Breast epithelium (tissue), 4 donors: ENCODE data around the gene CENPT. TPM values are rescaled to one million over a fixed set of nuclear protein-coding genes. Genes with fewer than 3 reads are reported as not detected.

Experiments used
- DNase-seq, 2 donors: peaks; one replicate each; pipeline ENCODE4 v3.0.0-alpha.2; 2019; ENCODE audit warnings: low spot score in 2 of 2
- H3K27ac ChIP-seq, 2 donors: fragments of 200-600 bp; sonication (generic) in 1 of 2; one replicate each; pipeline ENCODE4 v1.5.1; 2016 to 2019; ENCODE audit warnings: mild to moderate bottlenecking in 1 of 2
- H3K27me3 ChIP-seq, 2 donors: fragments of 200-600 bp; sonication (generic) in 1 of 2; one replicate each; pipeline versions ENCODE4 v1.5.1 to v1.6.0; 2017 to 2019; ENCODE audit warnings: control low read depth in 1 of 2, mild to moderate bottlenecking in 1 of 2
- H3K36me3 ChIP-seq: fragments of 200-600 bp; one replicate; pipeline ENCODE4 v1.5.1; 2019
- H3K4me1 ChIP-seq, 2 donors: fragments of 200-600 bp; sonication (generic); one replicate each; pipeline ENCODE4 v1.5.1; 2016 to 2019; ENCODE audit warnings: control low read depth in 1 of 2
- H3K4me3 ChIP-seq, 3 donors: fragments of 200-600 bp; sonication (generic); 1 replicate in 2 of 3; 2 replicates in 1 of 3; pipeline ENCODE4 v1.5.1; 2016 to 2019; ENCODE audit warnings: mild to moderate bottlenecking in 3 of 3, moderate library complexity in 2 of 3
- H3K9me3 ChIP-seq, 2 donors: fragments of 200-600 bp; sonication (generic) in 1 of 2; one replicate each; pipeline ENCODE4 v1.5.1; 2016 to 2019; ENCODE audit warnings: control low read depth in 1 of 2
- POLR2A ChIP-seq: fragments of 450-650 bp; IDR thresholded peaks from one replicate; pipeline ENCODE4 v1.6.1; 2016; ENCODE audit warnings: antibody characterized with exemption, mild to moderate bottlenecking, moderate library complexity
- POLR2AphosphoS5 ChIP-seq, 3 donors: sonication (generic); formaldehyde crosslinking; IDR thresholded peaks; one replicate each; pipeline ENCODE4 v1.6.1; 2017; ENCODE audit warnings: antibody characterized with exemption in 3 of 3
- intact Hi-C: fragments of 100-400 bp; cut with DNase I; formaldehyde crosslinking; loops from one replicate; pipeline ENCODE4 v1.15.1; 2023; ENCODE audit warnings: low total_unique reads
- total RNA-seq, 3 donors: library from RNA; depleted of rRNA; stranded (reverse); fragments of >200 nt; gene quantifications; one replicate each; pipeline ENCODE4 v1.1.0, GENCODE V29; 2016
- TF ChIP-seq, protein P1 (sequence below), 3 donors: fragments of 450-650 bp; IDR thresholded peaks; one replicate each; pipeline ENCODE4 v1.5.1; 2016 to 2017; ENCODE audit warnings: antibody characterized with exemption in 3 of 3, mild to moderate bottlenecking in 3 of 3, moderate library complexity in 3 of 3

Gene CENPT
- total RNA-seq, 3 donors from 2014 or later, result 35.0 to 52.0 (median 51.5) TPM

DNA sequence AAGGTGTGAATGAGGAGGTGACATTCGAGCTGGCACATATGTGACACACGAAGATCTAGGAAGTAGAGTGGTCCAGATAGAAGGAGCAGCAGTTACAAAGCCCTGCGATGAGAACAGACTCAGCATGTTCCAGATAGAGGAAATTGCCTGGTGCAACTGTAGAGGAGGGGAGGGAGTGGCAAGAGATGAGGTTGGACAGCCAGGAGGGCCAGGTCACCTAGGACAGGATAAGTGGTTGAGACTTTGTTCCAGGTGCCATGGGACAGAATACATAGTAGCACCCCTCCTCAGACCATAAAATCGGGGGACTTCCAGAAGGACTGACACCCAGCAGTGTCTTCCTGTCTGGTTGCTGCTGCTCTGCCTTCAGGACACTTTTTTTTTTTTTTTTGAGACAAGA is 11.0 kb upstream of the CENPT start:
- Histone ChIP-seq H3K27me3 (no peaks in the 10 kb centered on the region), H3K4me1 (peaks cover 6 to 12% of the 10 kb centered on the region in 2 donors), H3K4me3 (no peak overlapping the region), H3K27ac (peak overlapping the region; percentile 91 to 93), H3K36me3 (no peaks in the 10 kb centered on the region), H3K9me3 (no peaks in the 10 kb centered on the region)
- DNase-seq, result no peak
- TF ChIP-seq POLR2A (no peak), POLR2AphosphoS5 (IDR thresholded peaks at IDR 0.05) (no peak)
- TF ChIP-seq, protein P1, sequence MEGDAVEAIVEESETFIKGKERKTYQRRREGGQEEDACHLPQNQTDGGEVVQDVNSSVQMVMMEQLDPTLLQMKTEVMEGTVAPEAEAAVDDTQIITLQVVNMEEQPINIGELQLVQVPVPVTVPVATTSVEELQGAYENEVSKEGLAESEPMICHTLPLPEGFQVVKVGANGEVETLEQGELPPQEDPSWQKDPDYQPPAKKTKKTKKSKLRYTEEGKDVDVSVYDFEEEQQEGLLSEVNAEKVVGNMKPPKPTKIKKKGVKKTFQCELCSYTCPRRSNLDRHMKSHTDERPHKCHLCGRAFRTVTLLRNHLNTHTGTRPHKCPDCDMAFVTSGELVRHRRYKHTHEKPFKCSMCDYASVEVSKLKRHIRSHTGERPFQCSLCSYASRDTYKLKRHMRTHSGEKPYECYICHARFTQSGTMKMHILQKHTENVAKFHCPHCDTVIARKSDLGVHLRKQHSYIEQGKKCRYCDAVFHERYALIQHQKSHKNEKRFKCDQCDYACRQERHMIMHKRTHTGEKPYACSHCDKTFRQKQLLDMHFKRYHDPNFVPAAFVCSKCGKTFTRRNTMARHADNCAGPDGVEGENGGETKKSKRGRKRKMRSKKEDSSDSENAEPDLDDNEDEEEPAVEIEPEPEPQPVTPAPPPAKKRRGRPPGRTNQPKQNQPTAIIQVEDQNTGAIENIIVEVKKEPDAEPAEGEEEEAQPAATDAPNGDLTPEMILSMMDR (IDR thresholded peaks at IDR 0.05), result no peak
- intact Hi-C loops, result no loop called here

GRCh38 chr16:67857547-67858233 is 10.2 kb upstream of the CENPT start:
- Histone ChIP-seq H3K27me3 (no peaks in the 10 kb centered on the region), H3K36me3 (no peaks in the 10 kb centered on the region), H3K4me3 (no peak overlapping the region), H3K4me1 (peaks cover 6 to 12% of the 10 kb centered on the region in 2 donors), H3K27ac (peak overlapping the region; percentile 91 to 93), H3K9me3 (no peaks in the 10 kb centered on the region)
- TF ChIP-seq, protein P1 (IDR thresholded peaks at IDR 0.05), result no peak
- TF ChIP-seq POLR2AphosphoS5 (IDR thresholded peaks at IDR 0.05), result peak in 2 of 3 donors; percentile 73 to 82
- no peak for TF ChIP-seq POLR2A
- intact Hi-C loops, result no loop called here
- peak; percentile 84 to 85 for DNase-seq

GRCh38 chr16:67856927-67857546 is 9.5 kb upstream of the CENPT start:
- Histone ChIP-seq H3K27me3 (no peaks in the 10 kb centered on the region), H3K4me3 (no peak overlapping the region), H3K27ac (peak overlapping the region; percentile 91 to 93), H3K36me3 (no peaks in the 10 kb centered on the region), H3K4me1 (peaks cover 6 to 12% of the 10 kb centered on the region in 2 donors), H3K9me3 (no peaks in the 10 kb centered on the region)
- TF ChIP-seq, protein P1 (IDR thresholded peaks at IDR 0.05), result no peak
- no peak for TF ChIP-seq POLR2AphosphoS5 (IDR thresholded peaks at IDR 0.05)
- no peak for TF ChIP-seq POLR2A
- intact Hi-C loops, result no loop called here
- DNase-seq, result no peak

GRCh38 chr16:67855789-67856188 is 8.3 kb upstream of the CENPT start:
- H3K9me3 ChIP-seq, result no peaks in the 10 kb centered on the region
- no peak overlapping the region for H3K4me3 ChIP-seq
- H3K4me1 ChIP-seq, result peaks cover 6 to 12% of the 10 kb centered on the region in 2 donors
- H3K36me3 ChIP-seq, result no peaks in the 10 kb centered on the region
- no peak for TF ChIP-seq POLR2A
- TF ChIP-seq POLR2AphosphoS5 (IDR thresholded peaks at IDR 0.05), result no peak
- TF ChIP-seq, protein P1 (IDR thresholded peaks at IDR 0.05), result no peak
- intact Hi-C loops, result no loop called here
- H3K27ac ChIP-seq, result peak overlapping the region; percentile 68 to 69
- H3K27me3 ChIP-seq, result no peaks in the 10 kb centered on the region
- no peak for DNase-seq

GRCh38 chr16:67853670-67854069 is 6.2 kb upstream of the CENPT start:
- Histone ChIP-seq H3K4me1 (peaks cover 6 to 12% of the 10 kb centered on the region in 2 donors), H3K36me3 (no peaks in the 10 kb centered on the region), H3K27me3 (no peaks in the 10 kb centered on the region), H3K9me3 (no peaks in the 10 kb centered on the region), H3K27ac (no peak overlapping the region), H3K4me3 (no peak overlapping the region)
- DNase-seq, result no peak
- no peak for TF ChIP-seq POLR2AphosphoS5 (IDR thresholded peaks at IDR 0.05)
- TF ChIP-seq, protein P1 (IDR thresholded peaks at IDR 0.05), result no peak
- TF ChIP-seq POLR2A, result no peak
- intact Hi-C loops, result no loop called here
